WTC11 (cell line): ENCODE results near the gene VIM. TPM values are rescaled to one million over a fixed set of nuclear protein-coding genes. Genes with fewer than 3 reads are reported as not detected.

Source experiments
- ATAC-seq: fragments of 200-7000 bp; cut with Tn5 transposase; 2 replicates; pipeline ENCODE4 v1.10.0; 2021; ENCODE audit warnings: mild to moderate bottlenecking, moderate library complexity
- CTCF ChIA-PET: fragments of 300-600 bp; sonication (Branson Sonifier 250); formaldehyde crosslinking; loops from one replicate; lab custom pipeline; 2021; ENCODE audit warnings: antibody characterized with exemption; lab: Charles Lee
- POLR2A ChIA-PET: fragments of 350-600 bp; sonication (Branson Sonifier 250); formaldehyde crosslinking; loops from one replicate; lab custom pipeline; 2021; ENCODE audit warnings: antibody characterized with exemption; lab: Charles Lee
- DNase-seq: peaks from one replicate; pipeline ENCODE4 v3.0.0; 2021; ENCODE audit warnings: low spot score
- H3K27ac Mint-ChIP-seq: 2 replicates; pipeline ENCODE4 v1.8.0; 2021; ENCODE audit warnings: mixed read lengths
- H3K27me3 Mint-ChIP-seq: 2 replicates; pipeline ENCODE4 v1.8.0; 2021; ENCODE audit warnings: low read depth, mild to moderate bottlenecking, moderate library complexity, mixed read lengths
- H3K36me3 Mint-ChIP-seq: 2 replicates; pipeline ENCODE4 v1.8.0; 2021; ENCODE audit warnings: mixed read lengths
- H3K4me1 Mint-ChIP-seq: 2 replicates; pipeline ENCODE4 v1.8.0; 2022; ENCODE audit warnings: mixed read lengths
- H3K4me3 Mint-ChIP-seq: 2 replicates; pipeline ENCODE4 v1.8.0; 2021; ENCODE audit warnings: mild to moderate bottlenecking, moderate library complexity, mixed read lengths
- H3K9me3 Mint-ChIP-seq: 2 replicates; pipeline ENCODE4 v1.8.0; 2021; ENCODE audit warnings: mixed read lengths
- ARID4B ChIP-seq: sonication (generic); formaldehyde crosslinking; IDR thresholded peaks from 2 replicates; pipeline ENCODE4 v1.8.0; 2023; ENCODE audit warnings: missing genetic modification reagents, mild to moderate bottlenecking, borderline replicate concordance
- E2F1 ChIP-seq: sonication (generic); formaldehyde crosslinking; IDR thresholded peaks from 2 replicates; pipeline ENCODE4 v1.8.0; 2022; ENCODE audit warnings: mild to moderate bottlenecking, missing genetic modification reagents
- E2F5 ChIP-seq: sonication (generic); formaldehyde crosslinking; IDR thresholded peaks from 2 replicates; pipeline ENCODE4 v1.8.1; 2022; ENCODE audit warnings: mild to moderate bottlenecking, moderate library complexity, missing genetic modification reagents
- EMX1 ChIP-seq: fragments of 250-450 bp; sonication (Bioruptor Pico); IDR thresholded peaks from 2 replicates; pipeline ENCODE4 v1.8.0; 2021; ENCODE audit warnings: mild to moderate bottlenecking
- ETV6 ChIP-seq: sonication (generic); formaldehyde crosslinking; IDR thresholded peaks from 2 replicates; pipeline ENCODE4 v1.8.1; 2022; ENCODE audit warnings: mild to moderate bottlenecking, missing genetic modification reagents
- FOXK1 ChIP-seq: sonication (generic); formaldehyde crosslinking; IDR thresholded peaks from 2 replicates; pipeline ENCODE4 v1.8.0; 2022; ENCODE audit warnings: mild to moderate bottlenecking, moderate library complexity, missing genetic modification reagents
- GABPB1 ChIP-seq: sonication (generic); formaldehyde crosslinking; IDR thresholded peaks from 2 replicates; pipeline ENCODE4 v1.8.1; 2023; ENCODE audit warnings: mild to moderate bottlenecking, missing genetic modification reagents
- KAT7 ChIP-seq: sonication (generic); formaldehyde crosslinking; IDR thresholded peaks from 2 replicates; pipeline ENCODE4 v1.8.1; 2023; ENCODE audit warnings: missing genetic modification reagents, mild to moderate bottlenecking, borderline replicate concordance
- MLX ChIP-seq: sonication (generic); formaldehyde crosslinking; IDR thresholded peaks from 2 replicates; pipeline ENCODE4 v1.8.1; 2023; ENCODE audit warnings: mild to moderate bottlenecking, missing genetic modification reagents, moderate library complexity
- NFYB ChIP-seq: sonication (generic); formaldehyde crosslinking; conservative IDR thresholded peaks from 2 replicates; pipeline ENCODE4 v1.8.0; 2022; ENCODE audit warnings: low read depth, missing genetic modification reagents
- PRDM15 ChIP-seq: sonication (generic); formaldehyde crosslinking; IDR thresholded peaks from 2 replicates; pipeline ENCODE4 v1.8.0; 2022; ENCODE audit warnings: missing genetic modification reagents
- PREB ChIP-seq: sonication (generic); formaldehyde crosslinking; IDR thresholded peaks from 2 replicates; pipeline ENCODE4 v1.8.1; 2022; ENCODE audit warnings: mild to moderate bottlenecking, missing genetic modification reagents, moderate library complexity, borderline replicate concordance
- PRRX2 ChIP-seq: fragments of 250-450 bp; sonication (Bioruptor Pico); IDR thresholded peaks from 2 replicates; pipeline ENCODE4 v1.8.0; 2021; ENCODE audit warnings: mild to moderate bottlenecking
- SMAD3 ChIP-seq: sonication (generic); formaldehyde crosslinking; IDR thresholded peaks from 2 replicates; pipeline ENCODE4 v1.8.0; 2022; ENCODE audit warnings: missing genetic modification reagents, mild to moderate bottlenecking, borderline replicate concordance
- SMAD4 ChIP-seq: sonication (generic); formaldehyde crosslinking; IDR thresholded peaks from 2 replicates; pipeline ENCODE4 v1.8.0; 2022; ENCODE audit warnings: mild to moderate bottlenecking, missing genetic modification reagents
- TEAD1 ChIP-seq: sonication (generic); formaldehyde crosslinking; IDR thresholded peaks from 2 replicates; pipeline ENCODE4 v1.8.0; 2022; ENCODE audit warnings: mild to moderate bottlenecking, missing genetic modification reagents
- USF1 ChIP-seq: sonication (generic); formaldehyde crosslinking; IDR thresholded peaks from 2 replicates; pipeline ENCODE4 v1.8.0; 2022; ENCODE audit warnings: mild to moderate bottlenecking, missing genetic modification reagents
- ZBTB43 ChIP-seq: sonication (generic); formaldehyde crosslinking; IDR thresholded peaks from 2 replicates; pipeline ENCODE4 v1.8.1; 2023; ENCODE audit warnings: mild to moderate bottlenecking, missing genetic modification reagents
- ZNF121 ChIP-seq: sonication (generic); formaldehyde crosslinking; IDR thresholded peaks from 2 replicates; pipeline ENCODE4 v1.8.0; 2023; ENCODE audit warnings: missing genetic modification reagents
- ZNF232 ChIP-seq: sonication (generic); formaldehyde crosslinking; IDR thresholded peaks from 2 replicates; pipeline ENCODE4 v1.8.0; 2022; ENCODE audit warnings: mild to moderate bottlenecking, missing genetic modification reagents
- ZNF416 ChIP-seq: fragments of 250-450 bp; sonication (Bioruptor Pico); IDR thresholded peaks from 2 replicates; pipeline ENCODE4 v1.9.0; 2021; ENCODE audit warnings: mild to moderate bottlenecking, inconsistent platforms
- total RNA-seq: library from RNA; stranded (reverse); gene quantifications from 3 replicates; pipeline ENCODE4 v1.2.3, GENCODE V29; 2021

VIM gene
- total RNA-seq, 1 experiment from 2014 or later: 74.1 TPM

GRCh38 chr10:17200912-17201793 lies 26.9 kb upstream of the VIM start, which contains the start of gene TRDMT1:
Gene TRDMT1, minus strand, starts transcription at chr10:17201672. Its CDS starts 38 bp downstream, at chr10:17201634.
- Mint-ChIP-seq H3K9me3 (no peaks in the 10 kb centered on the region), H3K27ac (peak within 1 kb of the TSS; percentile 89), H3K4me3 (peak within 1 kb of the TSS; percentile 83), H3K27me3 (no peaks in the 10 kb centered on the region), H3K36me3 (no peaks in the 10 kb centered on the region), H3K4me1 (peaks cover 54% of the 10 kb centered on the region)
- ATAC-seq (peak; percentile 93), DNase-seq (peak; percentile 80)
- ChIA-PET CTCF (interaction anchor here (0.5 to 1.7 kb wide), 5 partner anchors 14 to 128 kb away, joined by 3 to 20 read pairs (median 6); partner anchors contain the start of gene VIM), POLR2A (interaction anchor here (0.6 to 1.6 kb wide), 5 partner anchors 12 to 384 kb away, joined by 3 to 6 read pairs (median 3); partner anchors contain the start of gene RSU1)
- TF ChIP-seq ARID4B: peak; percentile 73
- no peak for TF ChIP-seq EMX1 (CRISPR knock-in tag)
- TF ChIP-seq NFYB (CRISPR knock-in tag): no peak
- peak; percentile 97 for TF ChIP-seq KAT7 (CRISPR knock-in tag)
- peak; percentile 40; the same call in 1 of the 2 replicates for TF ChIP-seq USF1 (CRISPR knock-in tag)
- TF ChIP-seq PREB: 0 out of 2 replicates have a peak, but pooled peaks have one; percentile 84
- TF ChIP-seq SMAD4 (CRISPR knock-in tag): no peak
- no peak for TF ChIP-seq PRRX2
- peak; percentile 58; the same call in 1 of the 2 replicates for TF ChIP-seq ZNF416 (CRISPR knock-in tag)
- peak; percentile 61; the same call in 1 of the 2 replicates for TF ChIP-seq ZNF121 (CRISPR knock-in tag)
- TF ChIP-seq ZNF232 (CRISPR knock-in tag): peak; percentile 84; the same call in 1 of the 2 replicates
- TF ChIP-seq MLX (CRISPR knock-in tag): peak; percentile 55; the same call in 1 of the 2 replicates
- TF ChIP-seq ZBTB43 (CRISPR knock-in tag): peak; percentile 69
- TF ChIP-seq E2F1 (CRISPR knock-in tag): 0 out of 2 replicates have a peak, but pooled peaks have one; percentile 28
- TF ChIP-seq PRDM15 (CRISPR knock-in tag): no peak
- TF ChIP-seq FOXK1 (CRISPR knock-in tag): 0 out of 2 replicates have a peak, but pooled peaks have one; percentile 77
- peak; percentile 58; the same call in 1 of the 2 replicates for TF ChIP-seq ETV6 (CRISPR knock-in tag)
- TF ChIP-seq SMAD3 (CRISPR knock-in tag): peak; percentile 88; the same call in 1 of the 2 replicates
- peak; percentile 78 for TF ChIP-seq GABPB1 (CRISPR knock-in tag)
- TF ChIP-seq TEAD1 (CRISPR knock-in tag): peak; percentile 88
- peak; percentile 73; the same call in 1 of the 2 replicates for TF ChIP-seq E2F5 (CRISPR knock-in tag)
